GM18868 (cell line): Measurements from ENCODE around the gene GORASP1.
"Not testable (repeated sequence)": the region's sequence is repeated elsewhere in the genome, so short reads cannot be mapped to it uniquely, and the experiment has no call there.

ENCODE experiments used
- ATAC-seq: cut with Tn5 transposase; IDR thresholded peaks from one replicate; pipeline ENCODE4 v1.9.1; 2021; ENCODE audit warnings: mild to moderate bottlenecking, moderate library complexity; ENCODE audit not compliant: unreplicated experiment

The GORASP1 gene

DNA sequence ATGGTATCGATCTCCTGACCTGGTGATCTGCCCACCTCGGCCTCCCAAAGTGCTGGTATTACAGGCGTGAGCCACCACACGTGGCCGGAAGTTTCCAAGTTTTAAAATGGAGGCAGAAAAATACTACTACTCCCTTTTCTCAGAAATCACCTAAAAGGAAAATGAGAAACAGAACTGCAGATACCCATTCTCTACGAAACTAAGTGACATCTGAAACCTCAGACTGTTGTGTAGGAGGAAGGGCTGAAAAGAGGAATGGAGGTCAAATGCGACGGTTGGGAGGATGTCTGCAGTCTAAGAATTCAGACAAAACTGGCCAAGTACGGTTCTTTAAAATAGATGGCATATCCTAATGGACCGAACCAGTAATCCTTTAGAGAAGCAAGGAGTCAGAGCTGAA lies 31.5 kb downstream of the GORASP1 start:
- no peak for ATAC-seq

DNA sequence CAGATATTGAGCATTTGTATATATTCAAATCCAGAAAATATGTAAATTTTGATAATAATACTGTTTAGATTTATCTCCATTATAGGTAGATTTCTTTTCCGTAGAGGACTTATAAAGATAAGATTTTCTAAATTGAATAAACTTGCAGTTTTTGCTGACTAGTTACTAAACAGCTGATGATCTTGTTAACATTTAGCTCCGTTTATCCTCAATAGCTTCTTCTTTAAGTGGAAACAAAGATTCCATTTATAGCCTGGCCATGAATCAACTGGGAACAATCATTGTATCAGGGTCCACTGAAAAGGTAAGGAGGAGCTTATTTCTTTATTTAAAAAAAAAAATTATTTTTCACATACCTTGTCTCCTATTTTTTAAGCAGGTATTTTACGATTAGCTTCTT lies 38.9 kb downstream of the GORASP1 start:
- no peak for ATAC-seq

DNA sequence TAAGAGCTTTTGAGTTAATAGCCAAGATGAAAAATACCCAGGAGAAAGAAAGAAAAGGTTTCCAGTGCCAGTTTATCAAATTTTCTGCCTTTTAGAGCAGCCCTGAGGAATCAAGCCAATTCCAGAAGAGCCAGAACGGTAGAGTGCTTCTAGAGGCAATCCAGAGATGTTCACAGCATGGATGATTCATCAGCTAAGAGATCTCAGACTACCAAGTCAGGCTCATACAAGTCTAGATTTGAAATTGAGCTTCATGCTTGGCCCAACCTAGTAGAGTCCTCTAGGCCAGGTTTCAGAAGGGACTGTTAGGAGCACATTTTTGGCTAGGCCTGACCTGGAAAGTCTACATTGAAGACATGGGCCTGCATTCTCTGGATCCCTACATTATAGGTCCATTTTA lies 40.1 kb downstream of the GORASP1 start:
- ATAC-seq = no peak

DNA sequence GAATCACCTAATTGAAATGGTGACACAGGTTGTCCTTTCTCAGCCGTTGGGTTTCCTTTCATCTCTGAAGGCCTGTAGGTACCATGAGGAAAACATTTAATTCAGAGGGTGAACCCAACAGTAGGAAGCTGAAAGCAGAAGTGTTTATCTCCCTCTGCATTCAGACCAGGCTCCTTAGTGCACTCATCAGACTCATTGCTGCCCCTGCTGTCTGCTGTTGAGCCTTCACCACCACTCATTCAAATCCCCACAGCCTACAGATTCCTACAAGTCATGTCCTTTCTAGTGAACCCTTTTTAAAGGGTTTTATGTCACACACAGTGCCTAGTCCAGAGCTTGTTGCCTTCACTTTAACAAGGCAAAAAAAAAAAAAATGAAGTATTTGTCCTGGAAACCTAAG lies 42.2 kb downstream of the GORASP1 start:
- peak; percentile 100 for ATAC-seq

DNA sequence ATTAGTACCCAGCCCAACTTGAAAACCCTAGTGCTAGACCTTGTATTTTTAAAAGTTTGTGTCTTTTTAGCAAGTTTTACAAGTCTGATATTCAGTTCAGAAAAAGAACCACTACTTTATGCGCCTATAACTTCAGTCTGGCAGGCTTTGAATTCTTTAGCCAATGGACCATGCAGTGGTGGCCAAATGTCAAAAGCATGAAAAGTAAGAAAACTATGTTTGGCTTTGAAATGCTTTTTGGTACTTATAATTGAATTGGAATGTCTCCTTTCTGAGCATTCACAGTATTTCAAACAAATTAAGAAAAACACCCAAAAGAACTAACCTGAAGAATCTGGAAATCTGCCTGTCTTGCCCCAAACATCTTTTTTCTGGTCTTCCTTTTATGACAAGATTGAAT lies 42.8 kb downstream of the GORASP1 start:
- no peak for ATAC-seq

DNA sequence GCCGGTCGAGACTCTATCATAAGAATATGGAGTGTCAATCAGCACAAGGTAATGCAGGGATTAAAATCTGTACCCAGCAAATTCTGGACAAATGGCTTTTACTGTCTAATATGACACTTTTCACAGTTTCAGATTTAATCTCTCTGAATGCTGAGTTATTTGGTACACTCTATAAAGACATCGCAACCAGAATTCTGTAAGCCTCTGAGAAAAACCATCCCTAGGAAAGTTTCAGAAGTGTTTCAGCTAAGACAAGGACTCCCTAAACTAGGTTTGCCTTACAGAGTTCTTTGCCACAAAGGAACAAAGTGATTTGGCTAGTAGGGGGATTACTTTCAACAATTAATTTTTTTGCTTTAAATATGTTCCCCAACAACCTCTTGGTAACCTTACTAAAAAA lies 44.3 kb downstream of the GORASP1 start:
- ATAC-seq = no peak

DNA sequence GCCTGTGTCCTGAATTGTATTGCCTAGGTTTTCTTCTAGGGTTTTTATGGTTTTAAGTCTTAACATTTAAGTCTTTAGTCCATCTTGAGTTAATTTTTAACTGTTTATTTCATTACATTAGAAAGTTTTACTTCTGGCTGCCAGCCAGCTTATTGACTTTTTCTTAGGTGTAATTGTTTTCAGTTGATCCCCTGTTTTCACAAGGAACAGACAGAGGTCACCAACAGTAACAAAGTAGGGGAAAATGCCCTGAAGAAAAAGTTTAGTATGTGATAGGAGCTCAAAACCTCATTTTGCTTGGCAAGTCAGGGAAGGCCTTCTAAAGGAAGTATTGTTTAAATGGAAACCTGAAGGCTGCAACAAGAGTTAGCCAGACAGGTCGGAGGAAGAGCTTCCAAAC lies 45.2 kb downstream of the GORASP1 start:
- no peak for ATAC-seq

DNA sequence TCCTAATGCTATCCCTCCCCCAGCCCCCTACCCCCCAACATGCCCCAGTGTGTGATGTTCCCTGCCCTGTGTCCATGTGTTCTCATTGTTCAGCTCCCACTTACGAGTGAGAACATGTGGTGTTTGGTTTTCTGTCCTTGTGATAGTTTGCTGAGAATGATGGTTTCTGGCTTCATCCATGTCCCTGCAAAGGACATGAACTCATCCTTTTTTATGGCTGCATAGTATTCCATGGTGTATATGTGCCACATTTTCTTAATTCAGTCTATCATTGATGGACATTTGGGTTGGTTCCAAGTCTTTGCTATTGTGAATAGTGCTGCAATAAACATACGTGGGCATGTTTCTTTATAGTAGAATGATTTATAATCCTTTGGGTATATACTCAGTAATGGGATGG lies 46.2 kb downstream of the GORASP1 start:
- not testable (repeated sequence) for ATAC-seq

DNA sequence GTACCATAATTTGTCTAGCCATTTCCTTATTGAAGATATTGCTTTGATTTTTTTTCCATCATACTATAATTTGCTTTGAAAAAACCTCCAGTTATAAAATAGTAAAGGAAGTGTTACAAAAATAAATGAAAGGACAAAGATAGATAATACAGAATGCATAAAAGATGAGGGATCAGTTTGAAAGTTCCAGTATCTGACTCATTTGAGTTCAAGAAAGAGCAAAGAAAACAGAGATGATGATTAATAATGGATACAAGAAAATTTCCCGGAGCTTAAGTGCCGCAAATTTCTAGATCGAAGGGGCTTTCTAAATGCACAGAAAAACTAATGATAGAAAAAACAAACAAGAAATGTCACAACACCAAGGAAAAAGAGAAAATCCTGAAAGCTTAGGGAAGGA lies 51.3 kb downstream of the GORASP1 start:
- ATAC-seq = no peak

DNA sequence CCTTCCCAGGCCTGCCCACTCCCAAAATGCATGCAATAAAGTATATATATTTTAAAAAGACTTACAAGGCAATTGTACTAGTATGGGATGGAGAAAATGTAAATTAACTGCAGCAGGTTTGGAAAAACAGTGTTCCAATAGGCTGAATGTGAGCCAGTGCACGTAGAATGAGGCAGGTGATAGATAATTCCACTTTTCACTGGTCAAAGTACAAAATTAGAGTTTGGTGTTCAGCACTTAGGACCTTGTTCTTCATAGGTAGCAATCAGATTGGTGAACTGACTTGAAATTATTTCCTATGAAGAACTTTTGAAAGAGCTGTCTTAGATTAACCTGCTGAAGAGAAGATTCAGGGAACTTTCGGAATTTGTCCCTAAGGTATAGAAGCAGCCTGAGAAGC lies 53.7 kb downstream of the GORASP1 start:
- ATAC-seq = no peak

DNA sequence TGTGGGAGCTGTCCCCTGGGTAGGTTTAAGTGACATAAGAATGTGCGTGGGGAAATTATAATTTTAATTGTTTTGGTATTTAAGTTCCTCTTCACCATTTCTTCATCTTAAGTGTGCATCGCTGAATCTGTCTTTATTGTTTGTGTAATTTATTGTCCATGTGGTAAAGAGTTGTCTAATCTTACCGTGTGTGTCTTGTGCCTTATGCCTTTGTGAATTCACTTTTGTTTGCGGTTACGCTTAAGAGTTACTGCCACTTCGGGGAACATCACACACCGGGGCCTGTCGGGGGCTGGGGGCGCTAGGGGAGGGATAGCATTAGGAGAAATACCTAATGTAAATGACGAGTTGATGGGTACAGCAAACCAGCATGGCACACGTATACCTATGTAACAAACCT lies 54.8 kb downstream of the GORASP1 start:
- ATAC-seq = no peak

DNA sequence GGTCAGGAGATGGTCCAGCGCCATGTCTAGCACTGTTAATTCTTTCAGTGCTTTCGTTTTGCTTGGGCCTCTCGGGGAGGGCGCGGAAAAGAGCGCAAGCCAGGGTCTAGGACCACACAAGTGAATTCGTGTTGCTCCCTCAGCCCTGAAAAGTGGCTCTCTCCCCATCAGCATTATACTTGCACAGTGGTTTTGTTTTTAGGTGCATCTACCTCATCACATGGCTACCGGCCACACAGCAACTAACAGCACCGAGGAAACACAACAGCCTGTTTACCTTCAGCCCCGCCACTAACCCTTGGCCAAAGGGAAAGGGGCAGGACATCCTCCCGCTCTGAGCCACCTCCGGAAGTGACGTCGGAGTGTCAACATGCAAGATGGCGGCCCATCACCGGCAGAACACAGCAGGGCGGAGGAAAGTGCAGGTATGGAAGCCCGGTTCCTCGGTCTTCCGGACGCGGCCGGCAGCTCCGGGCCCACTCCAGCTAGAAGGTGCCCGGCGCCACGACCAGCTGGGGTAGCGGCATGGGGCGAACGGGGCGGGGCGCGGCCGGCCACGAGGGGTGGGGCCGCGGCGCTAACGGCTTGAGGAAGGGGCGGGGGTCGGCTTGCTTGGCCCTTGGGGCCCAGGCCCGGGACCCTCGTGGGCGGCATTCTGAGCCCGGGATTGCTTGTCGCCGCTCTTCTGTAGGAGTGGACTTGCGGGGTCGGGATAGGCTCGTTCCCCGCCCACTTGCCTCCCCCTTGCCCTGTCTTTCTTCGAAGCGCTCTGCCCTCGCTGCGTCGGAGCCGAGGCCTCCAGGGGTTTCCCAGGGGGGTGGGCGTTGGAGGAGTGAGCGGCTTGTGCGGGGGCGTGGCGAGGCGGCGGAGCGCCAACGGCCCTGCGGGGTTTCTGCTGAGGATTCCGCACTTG lies 55.5 kb downstream of the GORASP1 start, which contains the start of the genes SCN11A and WDR48:
Gene SCN11A (minus strand): TSS at position 296 of the 913 bp plus-strand sequence. CDS start 101,582 bp downstream, outside the sequence.
Gene WDR48 (plus strand): TSS at position 368 of the 913 bp plus-strand sequence. CDS start 10 bp downstream, at position 378.
- ATAC-seq = peak; percentile 96

DNA sequence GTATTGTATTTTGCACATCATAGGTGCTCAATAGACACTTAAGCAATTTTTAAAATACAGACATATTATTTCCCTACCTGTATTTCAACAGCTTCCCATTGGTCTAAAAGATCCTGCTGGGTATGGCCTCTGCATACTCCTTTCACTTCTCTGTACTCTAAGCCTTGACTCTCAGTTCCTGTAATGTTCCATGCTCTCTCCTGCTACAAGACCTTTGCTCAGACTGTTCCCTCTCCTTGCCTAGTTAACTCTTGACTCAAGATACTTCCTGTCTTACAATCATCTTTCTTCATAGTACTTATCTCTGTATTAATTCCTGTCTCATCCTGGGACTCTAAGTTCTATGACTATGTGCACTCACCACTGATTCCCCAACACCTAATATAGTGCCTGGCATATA lies 57.4 kb downstream of the GORASP1 start:
- no peak for ATAC-seq
